Measurements from ENCODE around the gene TSHZ2.

DNA sequence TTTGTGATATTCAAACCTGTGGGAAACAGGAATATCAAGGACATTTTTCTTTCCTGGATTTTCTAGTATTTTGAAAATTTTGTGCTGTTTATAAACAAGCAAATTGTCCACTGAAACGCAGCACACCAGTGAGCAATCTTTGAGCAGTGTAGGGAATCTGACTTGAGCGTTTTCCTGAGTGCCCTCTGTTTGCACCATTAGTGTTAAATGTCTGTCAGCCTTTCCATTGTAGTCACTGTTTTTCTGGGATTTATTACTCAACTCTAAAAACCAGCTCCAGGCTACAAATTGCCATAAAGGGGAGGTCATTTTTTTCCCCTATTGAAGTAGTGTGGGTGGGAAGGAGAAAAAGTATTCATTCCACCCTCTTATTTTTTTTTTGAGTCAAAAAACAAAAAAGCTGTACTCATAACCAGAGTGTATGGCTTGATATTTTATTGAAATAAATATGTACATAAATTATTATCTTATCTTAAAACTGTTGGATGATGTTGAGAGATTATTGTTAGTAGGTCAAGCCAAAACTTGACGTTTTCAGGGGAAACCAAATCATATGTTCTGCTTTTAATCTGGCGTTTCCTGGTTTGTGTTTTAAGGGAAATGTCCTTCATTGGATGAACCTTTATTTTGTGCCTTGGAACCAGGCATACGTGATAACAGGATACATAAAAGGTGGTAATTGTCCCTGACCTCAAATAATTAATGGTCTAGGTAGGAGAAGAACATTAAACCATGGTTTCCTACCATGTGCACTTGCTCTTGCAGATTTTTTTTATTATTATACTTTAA lies 51.8 kb downstream of the TSHZ2 start:
- TF ChIP-seq POLR2AphosphoS5 (IDR thresholded peaks at IDR 0.05; ENCODE audit: low read depth, low read length) (no peak), TAF1 (IDR thresholded peaks at IDR 0.05; ENCODE audit: borderline replicate concordance, insufficient read depth, low read length) (no peak), SIN3A (IDR thresholded peaks at IDR 0.05; ENCODE audit: borderline replicate concordance, insufficient read depth, low read length) (no peak)
- TF ChIP-seq, protein P1, sequence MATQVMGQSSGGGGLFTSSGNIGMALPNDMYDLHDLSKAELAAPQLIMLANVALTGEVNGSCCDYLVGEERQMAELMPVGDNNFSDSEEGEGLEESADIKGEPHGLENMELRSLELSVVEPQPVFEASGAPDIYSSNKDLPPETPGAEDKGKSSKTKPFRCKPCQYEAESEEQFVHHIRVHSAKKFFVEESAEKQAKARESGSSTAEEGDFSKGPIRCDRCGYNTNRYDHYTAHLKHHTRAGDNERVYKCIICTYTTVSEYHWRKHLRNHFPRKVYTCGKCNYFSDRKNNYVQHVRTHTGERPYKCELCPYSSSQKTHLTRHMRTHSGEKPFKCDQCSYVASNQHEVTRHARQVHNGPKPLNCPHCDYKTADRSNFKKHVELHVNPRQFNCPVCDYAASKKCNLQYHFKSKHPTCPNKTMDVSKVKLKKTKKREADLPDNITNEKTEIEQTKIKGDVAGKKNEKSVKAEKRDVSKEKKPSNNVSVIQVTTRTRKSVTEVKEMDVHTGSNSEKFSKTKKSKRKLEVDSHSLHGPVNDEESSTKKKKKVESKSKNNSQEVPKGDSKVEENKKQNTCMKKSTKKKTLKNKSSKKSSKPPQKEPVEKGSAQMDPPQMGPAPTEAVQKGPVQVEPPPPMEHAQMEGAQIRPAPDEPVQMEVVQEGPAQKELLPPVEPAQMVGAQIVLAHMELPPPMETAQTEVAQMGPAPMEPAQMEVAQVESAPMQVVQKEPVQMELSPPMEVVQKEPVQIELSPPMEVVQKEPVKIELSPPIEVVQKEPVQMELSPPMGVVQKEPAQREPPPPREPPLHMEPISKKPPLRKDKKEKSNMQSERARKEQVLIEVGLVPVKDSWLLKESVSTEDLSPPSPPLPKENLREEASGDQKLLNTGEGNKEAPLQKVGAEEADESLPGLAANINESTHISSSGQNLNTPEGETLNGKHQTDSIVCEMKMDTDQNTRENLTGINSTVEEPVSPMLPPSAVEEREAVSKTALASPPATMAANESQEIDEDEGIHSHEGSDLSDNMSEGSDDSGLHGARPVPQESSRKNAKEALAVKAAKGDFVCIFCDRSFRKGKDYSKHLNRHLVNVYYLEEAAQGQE (IDR thresholded peaks at IDR 0.05; ENCODE audit: insufficient read depth in 1 of 2, low read depth in 2 of 2, low read length in 2 of 2): no peak

Data from PFSK-1 (cell line).